SIG-M5 (cell line): ENCODE results near the gene PHLDB2.
"Not testable (repeated sequence)": the region's sequence is repeated elsewhere in the genome, so short reads cannot be mapped to it uniquely, and the experiment has no call there.

ENCODE experiments used
- DNase-seq: peaks from one replicate; lab custom pipeline; 2025; lab: John Stamatoyannopoulos, UW

Gene PHLDB2

GRCh38 chr3:111859061-111859973 is at the start of gene PHLDB2:
Gene PHLDB2, plus strand, starts transcription at chr3:111859265. Its CDS starts 24,813 bp downstream, at chr3:111884078.
- no peak for DNase-seq

- no peak for DNase-seq
Measured at GRCh38 chr3:111810909-111811308, 48.2 kb upstream of the PHLDB2 start.

- DNase-seq = no peak
Measured at GRCh38 chr3:111811811-111812210, 47.3 kb upstream of the PHLDB2 start.

- no peak for DNase-seq
Measured at GRCh38 chr3:111812701-111813100, 46.4 kb upstream of the PHLDB2 start.

- DNase-seq = no peak
Measured at GRCh38 chr3:111813441-111813840, 45.6 kb upstream of the PHLDB2 start.

GRCh38 chr3:111813979-111814378 is 45.1 kb upstream of the PHLDB2 start:
- no peak for DNase-seq

- DNase-seq = not testable (repeated sequence)
Measured at GRCh38 chr3:111816771-111817170, 42.3 kb upstream of the PHLDB2 start.

- no peak for DNase-seq
Measured at GRCh38 chr3:111819927-111820326, 39.1 kb upstream of the PHLDB2 start.

GRCh38 chr3:111820651-111821050 is 38.4 kb upstream of the PHLDB2 start:
- DNase-seq = no peak

- no peak for DNase-seq
Measured at GRCh38 chr3:111821891-111822290, 37.2 kb upstream of the PHLDB2 start.

- no peak for DNase-seq
Measured at GRCh38 chr3:111822804-111823203, 36.3 kb upstream of the PHLDB2 start.

GRCh38 chr3:111823341-111823855 is 35.7 kb upstream of the PHLDB2 start:
- DNase-seq = no peak

- DNase-seq = no peak
Measured at GRCh38 chr3:111824351-111824750, 34.7 kb upstream of the PHLDB2 start.

- no peak for DNase-seq
Measured at GRCh38 chr3:111827871-111828270, 31.2 kb upstream of the PHLDB2 start.

GRCh38 chr3:111828530-111828929 is 30.5 kb upstream of the PHLDB2 start:
- DNase-seq = no peak

- DNase-seq = no peak
Measured at GRCh38 chr3:111829023-111829422, 30.0 kb upstream of the PHLDB2 start.

GRCh38 chr3:111831840-111832239 is 27.2 kb upstream of the PHLDB2 start:
- DNase-seq = no peak

- no peak for DNase-seq
Measured at GRCh38 chr3:111837112-111837511, 22.0 kb upstream of the PHLDB2 start.

GRCh38 chr3:111838133-111838532 is 20.9 kb upstream of the PHLDB2 start:
- no peak for DNase-seq

GRCh38 chr3:111846039-111846438 is 13.0 kb upstream of the PHLDB2 start:
- DNase-seq = no peak

- DNase-seq = no peak
Measured at GRCh38 chr3:111846717-111847116, 12.3 kb upstream of the PHLDB2 start.

- DNase-seq = no peak
Measured at GRCh38 chr3:111848283-111848682, 10.8 kb upstream of the PHLDB2 start.

- DNase-seq = no peak
Measured at GRCh38 chr3:111848778-111849177, 10.3 kb upstream of the PHLDB2 start.

GRCh38 chr3:111850537-111850936 is 8.5 kb upstream of the PHLDB2 start:
- DNase-seq = no peak
